Transverse colon (tissue), 4 donors: ENCODE measurements around the gene DHRS3. TPM values are rescaled to one million over a fixed set of nuclear protein-coding genes. Genes with fewer than 3 reads are reported as not detected.

Experiments used
- DNase-seq: peaks from one replicate; pipeline ENCODE4 v3.0.0-alpha.2; 2019
- H3K27ac ChIP-seq, 4 donors: fragments of 200-600 bp; sonication (generic); 2 replicates each; pipeline ENCODE4 v1.5.1; 2016 to 2018; ENCODE audit warnings: inconsistent platforms in 4 of 4
- H3K27me3 ChIP-seq: fragments of 200-600 bp; sonication (generic); 2 replicates; pipeline ENCODE4 v1.5.1; 2017; ENCODE audit warnings: inconsistent platforms
- H3K36me3 ChIP-seq, 4 donors: fragments of 200-600 bp; sonication (generic); 2 replicates each; pipeline ENCODE4 v1.5.1; 2017 to 2019; ENCODE audit warnings: inconsistent platforms in 4 of 4
- H3K4me1 ChIP-seq, 4 donors: fragments of 200-600 bp; sonication (generic); 2 replicates each; pipeline ENCODE4 v1.5.1; 2017 to 2020; ENCODE audit warnings: inconsistent platforms in 4 of 4
- H3K4me3 ChIP-seq, 4 donors: fragments of 200-600 bp; sonication (generic); 1 replicate in 1 of 4; 2 replicates in 3 of 4; pipeline versions ENCODE4 v1.5.1 to v1.6.1; 2017 to 2019; ENCODE audit warnings: inconsistent platforms in 4 of 4
- H3K9me3 ChIP-seq, 2 donors: fragments of 200-600 bp; sonication (generic); 2 replicates each; pipeline ENCODE4 v1.5.1; 2017 to 2019; ENCODE audit warnings: inconsistent platforms in 2 of 2
- EP300 ChIP-seq: sonication (generic); formaldehyde crosslinking; IDR thresholded peaks from one replicate; pipeline ENCODE4 v1.6.1; 2017; ENCODE audit warnings: antibody characterized with exemption, low read depth
- POLR2A ChIP-seq: fragments of 450-650 bp; IDR thresholded peaks from one replicate; pipeline ENCODE4 v1.6.1; 2016; ENCODE audit warnings: antibody characterized with exemption, mild to moderate bottlenecking, moderate library complexity
- POLR2AphosphoS5 ChIP-seq, 3 donors: sonication (generic); formaldehyde crosslinking; IDR thresholded peaks; one replicate each; pipeline ENCODE4 v1.6.1; 2016; ENCODE audit warnings: antibody characterized with exemption in 3 of 3
- WGBS, 2 donors: methylation state at CpG; one replicate each; pipeline ENCODE4 v1.1.5; 2018; ENCODE audit warnings: low coverage in 1 of 2; 5-methylcytosine and 5-hydroxymethylcytosine counted together
- in situ Hi-C, 4 donors: fragments of 200-750 bp; cut with MboI; loops; one replicate each; pipeline versions ENCODE4 v1.15.0 to v1.15.1; 2017; ENCODE audit warnings: low sequenced_read_pairs in 3 of 4, low pct_ligation_motif_present in 1 of 4, low pct_unique_long_range_greater_than_20kb in 1 of 4
- intact Hi-C: fragments of 100-400 bp; cut with DNase I; formaldehyde crosslinking; loops from one replicate; pipeline ENCODE4 v1.15.1; 2023; ENCODE audit warnings: low total_unique reads
- total RNA-seq, 4 donors: library from RNA; depleted of rRNA; stranded (reverse); fragments of >200 nt; gene quantifications; one replicate each; pipeline ENCODE4 v1.1.0, GENCODE V29; 2016
- TF ChIP-seq, protein P1 (sequence below), 5 experiments: fragments of 200-600 bp in 3 of 5; fragments of 450-650 bp in 2 of 5; sonication (generic) in 3 of 5; IDR thresholded peaks; 1 replicate in 2 of 5; 2 replicates in 3 of 5; pipeline ENCODE4 v1.5.1; 2016 to 2017; ENCODE audit warnings: antibody characterized with exemption in 5 of 5, inconsistent platforms in 3 of 5, mild to moderate bottlenecking in 2 of 5, moderate library complexity in 1 of 5

DHRS3 gene
- total RNA-seq, 4 donors from 2014 or later, result 55.3 to 122 (median 103) TPM

DNA sequence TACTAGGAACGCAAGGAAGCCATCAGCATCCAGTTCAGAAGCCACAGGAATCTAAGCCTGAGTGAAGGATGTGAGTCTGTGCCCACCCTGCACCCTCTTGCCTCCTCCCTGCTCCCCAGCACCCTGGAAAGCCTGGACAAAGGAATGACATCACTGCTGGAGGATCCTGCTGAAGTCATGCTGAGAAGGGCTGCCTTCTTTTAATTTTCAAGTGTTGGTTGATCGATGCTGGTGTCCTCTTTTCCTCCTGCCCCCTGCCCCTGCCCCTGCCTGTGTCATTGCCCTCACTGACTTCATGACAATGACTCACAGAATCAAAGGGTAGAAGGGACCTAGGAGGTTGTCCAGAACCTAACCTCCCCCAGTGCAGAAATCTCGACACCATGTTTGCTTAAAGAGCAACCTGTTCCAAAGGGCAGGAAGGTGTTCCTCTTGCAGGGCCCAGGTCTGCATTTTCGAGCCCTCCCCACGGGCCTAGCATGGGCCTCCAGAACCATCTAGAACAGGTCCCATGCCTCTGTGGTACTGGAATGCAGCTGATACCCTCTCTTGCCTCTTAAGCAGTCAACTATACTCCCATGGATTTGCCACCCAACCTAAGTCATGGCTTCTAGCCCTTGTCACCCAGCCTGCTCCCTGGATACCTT, 9.6 kb downstream of the DHRS3 start:
- H3K9me3 ChIP-seq, result peaks cover 0 to 3% of the 10 kb centered on the region in 2 donors
- H3K4me3 ChIP-seq, result no peak overlapping the region
- H3K27me3 ChIP-seq, result no peaks in the 10 kb centered on the region
- TF ChIP-seq POLR2AphosphoS5 (IDR thresholded peaks at IDR 0.05) (no peak), POLR2A (no peak), EP300 (no peak)
- TF ChIP-seq, protein P1, sequence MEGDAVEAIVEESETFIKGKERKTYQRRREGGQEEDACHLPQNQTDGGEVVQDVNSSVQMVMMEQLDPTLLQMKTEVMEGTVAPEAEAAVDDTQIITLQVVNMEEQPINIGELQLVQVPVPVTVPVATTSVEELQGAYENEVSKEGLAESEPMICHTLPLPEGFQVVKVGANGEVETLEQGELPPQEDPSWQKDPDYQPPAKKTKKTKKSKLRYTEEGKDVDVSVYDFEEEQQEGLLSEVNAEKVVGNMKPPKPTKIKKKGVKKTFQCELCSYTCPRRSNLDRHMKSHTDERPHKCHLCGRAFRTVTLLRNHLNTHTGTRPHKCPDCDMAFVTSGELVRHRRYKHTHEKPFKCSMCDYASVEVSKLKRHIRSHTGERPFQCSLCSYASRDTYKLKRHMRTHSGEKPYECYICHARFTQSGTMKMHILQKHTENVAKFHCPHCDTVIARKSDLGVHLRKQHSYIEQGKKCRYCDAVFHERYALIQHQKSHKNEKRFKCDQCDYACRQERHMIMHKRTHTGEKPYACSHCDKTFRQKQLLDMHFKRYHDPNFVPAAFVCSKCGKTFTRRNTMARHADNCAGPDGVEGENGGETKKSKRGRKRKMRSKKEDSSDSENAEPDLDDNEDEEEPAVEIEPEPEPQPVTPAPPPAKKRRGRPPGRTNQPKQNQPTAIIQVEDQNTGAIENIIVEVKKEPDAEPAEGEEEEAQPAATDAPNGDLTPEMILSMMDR (IDR thresholded peaks at IDR 0.05), result no peak
- intact Hi-C loops (no loop called here), in situ Hi-C loops (loop anchor here in 1 of 4 donors (25.0 kb wide), 1 partner anchor 196 kb away; no protein-coding TSS in a partner anchor)
- H3K36me3 ChIP-seq, result peaks cover 0 to 4% (median 2%) of the 10 kb centered on the region in 4 donors
- no peak for DNase-seq
- WGBS, 2 donors, result 78% methylated on average over 5 of the region's 5 CpGs; no CpG with 5 or more reads in 1 of the 2 donors
- peaks cover 5 to 18% (median 10%) of the 10 kb centered on the region in 4 donors for H3K4me1 ChIP-seq
- H3K27ac ChIP-seq, result no peak overlapping the region

DNA sequence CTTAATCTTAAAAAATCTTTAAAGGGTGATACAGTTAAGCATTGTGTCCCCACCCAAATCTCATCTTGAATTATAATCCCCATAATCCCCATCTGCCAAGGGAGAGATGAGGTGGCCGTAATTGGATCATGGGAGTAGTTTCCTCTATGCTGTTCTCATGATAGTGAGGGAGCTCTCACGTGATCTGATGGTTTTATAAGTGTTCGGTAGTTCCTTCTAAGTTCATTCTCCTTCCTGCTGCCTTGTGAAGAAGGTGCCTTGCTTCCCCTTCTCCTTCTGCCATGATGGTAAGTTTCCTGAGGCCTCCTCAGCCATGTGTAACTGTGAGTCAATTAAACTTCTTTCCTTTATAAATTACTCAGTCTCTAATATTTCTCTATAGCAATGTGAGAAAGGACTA, 10.7 kb downstream of the DHRS3 start:
- in situ Hi-C loops, result loop anchor here in 1 of 4 donors (25.0 kb wide), 1 partner anchor 195 kb away; no protein-coding TSS in a partner anchor
- Histone ChIP-seq H3K36me3 (peaks cover 0 to 4% (median 2%) of the 10 kb centered on the region in 4 donors), H3K4me1 (peaks cover 12 to 26% (median 18%) of the 10 kb centered on the region in 4 donors), H3K4me3 (no peak overlapping the region), H3K27me3 (no peaks in the 10 kb centered on the region), H3K9me3 (peaks cover 0 to 3% of the 10 kb centered on the region in 2 donors), H3K27ac (no peak overlapping the region)
- WGBS, 2 donors, result 94 to 100% methylated on average over 2 to 3 of the region's 3 CpGs
- no peak for TF ChIP-seq EP300
- TF ChIP-seq, protein P1 (IDR thresholded peaks at IDR 0.05), result no peak
- no peak for TF ChIP-seq POLR2AphosphoS5 (IDR thresholded peaks at IDR 0.05)
- no peak for TF ChIP-seq POLR2A
- intact Hi-C loops, result no loop called here
- DNase-seq, result no peak

DNA sequence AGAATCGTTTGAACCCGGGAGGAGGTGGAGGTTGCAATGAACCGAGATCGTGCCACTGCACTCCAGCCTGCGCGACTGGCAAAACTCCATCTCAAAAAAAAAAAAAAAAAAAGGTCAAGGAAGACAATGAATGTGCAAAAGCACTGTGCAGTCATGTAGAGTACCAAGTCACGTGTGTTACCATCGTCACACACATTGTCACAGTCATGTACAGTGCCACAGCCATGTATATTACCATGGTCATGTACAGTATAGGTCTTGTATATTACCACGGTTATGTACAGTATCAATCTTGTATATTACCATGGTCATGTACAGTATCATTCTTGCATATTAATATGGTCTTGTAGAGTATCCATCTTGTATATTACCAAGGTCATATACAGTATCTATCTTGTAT, 13.0 kb downstream of the DHRS3 start:
- in situ Hi-C loops (loop anchor here in 1 of 4 donors (25.0 kb wide), 1 partner anchor 193 kb away; no protein-coding TSS in a partner anchor), intact Hi-C loops (no loop called here)
- Histone ChIP-seq H3K36me3 (peaks cover 0 to 4% (median 0%) of the 10 kb centered on the region in 4 donors), H3K4me1 (peaks cover 16 to 48% (median 34%) of the 10 kb centered on the region in 4 donors), H3K27me3 (no peaks in the 10 kb centered on the region), H3K9me3 (peaks cover 0 to 3% of the 10 kb centered on the region in 2 donors), H3K4me3 (no peak overlapping the region), H3K27ac (peak overlapping the region in 2 of 4 donors; percentile 25 to 37)
- no peak for TF ChIP-seq EP300
- TF ChIP-seq POLR2AphosphoS5 (IDR thresholded peaks at IDR 0.05), result no peak
- TF ChIP-seq POLR2A, result no peak
- TF ChIP-seq, protein P1 (IDR thresholded peaks at IDR 0.05), result no peak
- WGBS, 2 donors, result 81 to 87% methylated on average over 7 to 9 of the region's 9 CpGs
- no peak for DNase-seq

DNA sequence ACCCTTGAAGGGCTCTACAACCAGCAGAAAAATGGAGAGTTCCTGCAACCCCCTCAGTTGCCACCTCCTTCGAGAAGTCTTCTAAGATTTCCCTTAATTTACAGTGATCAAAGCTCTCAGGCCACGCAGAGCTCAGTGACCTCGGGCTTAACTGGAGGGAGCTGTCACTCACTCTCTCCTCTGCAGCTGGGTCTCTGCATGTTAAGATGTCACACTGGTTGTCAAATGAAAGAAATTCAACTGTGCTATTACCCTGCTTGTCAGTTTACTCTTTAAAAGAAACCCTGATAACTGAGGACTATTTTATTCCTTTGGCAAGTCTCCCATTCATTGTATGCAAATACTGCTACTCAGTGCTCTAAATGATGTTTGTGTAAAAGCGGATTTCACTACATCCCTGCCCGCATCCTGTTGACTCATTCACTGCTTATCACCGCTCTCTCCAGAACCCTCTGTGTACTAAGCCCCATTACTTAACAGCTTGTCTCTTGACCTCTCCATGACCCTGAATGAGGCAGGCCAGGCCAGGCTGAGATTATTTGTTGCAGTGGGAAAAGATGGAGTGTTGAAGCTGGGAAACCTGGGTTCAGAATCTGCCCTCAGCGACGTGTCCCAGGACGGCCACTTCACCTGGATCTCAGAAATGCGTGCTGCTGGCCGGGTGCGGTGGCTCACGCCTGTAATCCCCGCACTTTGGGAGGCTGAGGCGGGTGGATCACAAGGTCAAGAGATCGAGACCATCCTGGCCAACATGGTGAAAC, 13.7 kb downstream of the DHRS3 start:
- WGBS, 2 donors, result 20 to 51% methylated on average over 2 to 16 of the region's 16 CpGs
- DNase-seq, result peak; percentile 47

More for the DNA sequence above, 13.7 kb downstream of the DHRS3 start:
- in situ Hi-C loops, result loop anchor here in 1 of 4 donors (25.0 kb wide), 1 partner anchor 192 kb away; no protein-coding TSS in a partner anchor
- Histone ChIP-seq H3K9me3 (peaks cover 0 to 3% of the 10 kb centered on the region in 2 donors), H3K27me3 (no peaks in the 10 kb centered on the region), H3K36me3 (peaks cover 0 to 4% (median 0%) of the 10 kb centered on the region in 4 donors), H3K4me1 (peaks cover 22 to 54% (median 38%) of the 10 kb centered on the region in 4 donors), H3K4me3 (no peak overlapping the region), H3K27ac (peak overlapping the region; percentile 37 to 57 (median 52))
- TF ChIP-seq, protein P1 (IDR thresholded peaks at IDR 0.05), result no peak
- TF ChIP-seq EP300 (no peak), POLR2A (no peak), POLR2AphosphoS5 (IDR thresholded peaks at IDR 0.05) (peak in 2 of 3 donors; percentile 54 to 68)
- intact Hi-C loops, result no loop called here
